Measurements from ENCODE around the gene RGP1.

Gene RGP1

GRCh38 chr9:35748858-35749514 lies at the start of gene RGP1, which contains the start of gene GBA2:
Gene RGP1 (plus strand): TSS chr9:35749287. CDS start chr9:35749756, 469 bp downstream.
Gene GBA2 (minus strand): TSS chr9:35749228. CDS start chr9:35748704, 524 bp downstream.
- H3K4me3 ChIP-seq (ENCODE audit: low read depth, low read length): peak within 1 kb of the TSS; percentile 90
- no peak for TF ChIP-seq CTCF (IDR thresholded peaks at IDR 0.05; ENCODE audit: borderline replicate concordance, insufficient read depth, low read depth, low read length)

- no peak overlapping the region for H3K4me3 ChIP-seq (ENCODE audit: low read depth, low read length)
- TF ChIP-seq CTCF (IDR thresholded peaks at IDR 0.05; ENCODE audit: borderline replicate concordance, insufficient read depth, low read depth, low read length): no peak
These were observed 49.1 kb upstream of the RGP1 start for GRCh38 chr9:35700031-35700430.

GRCh38 chr9:35700942-35701341 lies 48.1 kb upstream of the RGP1 start:
- TF ChIP-seq CTCF (IDR thresholded peaks at IDR 0.05; ENCODE audit: borderline replicate concordance, insufficient read depth, low read depth, low read length): no peak
- H3K4me3 ChIP-seq (ENCODE audit: low read depth, low read length): no peak overlapping the region

- no peak for TF ChIP-seq CTCF (IDR thresholded peaks at IDR 0.05; ENCODE audit: borderline replicate concordance, insufficient read depth, low read depth, low read length)
- no peak overlapping the region for H3K4me3 ChIP-seq (ENCODE audit: low read depth, low read length)
These were observed 46.4 kb upstream of the RGP1 start for GRCh38 chr9:35702696-35703095.

- no peak for TF ChIP-seq CTCF (IDR thresholded peaks at IDR 0.05; ENCODE audit: borderline replicate concordance, insufficient read depth, low read depth, low read length)
- H3K4me3 ChIP-seq (ENCODE audit: low read depth, low read length): no peak overlapping the region
These were observed 45.0 kb upstream of the RGP1 start for GRCh38 chr9:35703906-35704672.

- no peak overlapping the region for H3K4me3 ChIP-seq (ENCODE audit: low read depth, low read length)
- no peak for TF ChIP-seq CTCF (IDR thresholded peaks at IDR 0.05; ENCODE audit: borderline replicate concordance, insufficient read depth, low read depth, low read length)
These were observed 43.7 kb upstream of the RGP1 start for GRCh38 chr9:35705372-35705771.

All from GM12875 (cell line).